HL-60/S4 (cell line): ENCODE results near the gene MOB4.
"Not testable (repeated sequence)": the region's sequence is repeated elsewhere in the genome, so short reads cannot be mapped to it uniquely, and the experiment has no call there.

Experiments
- in situ Hi-C: fragments of 300-500 bp; cut with MboI; formaldehyde crosslinking; loops from 2 replicates; pipeline ENCODE4 v1.14.3; 2022; ENCODE audit warnings: low sequenced_read_pairs

Gene MOB4

DNA sequence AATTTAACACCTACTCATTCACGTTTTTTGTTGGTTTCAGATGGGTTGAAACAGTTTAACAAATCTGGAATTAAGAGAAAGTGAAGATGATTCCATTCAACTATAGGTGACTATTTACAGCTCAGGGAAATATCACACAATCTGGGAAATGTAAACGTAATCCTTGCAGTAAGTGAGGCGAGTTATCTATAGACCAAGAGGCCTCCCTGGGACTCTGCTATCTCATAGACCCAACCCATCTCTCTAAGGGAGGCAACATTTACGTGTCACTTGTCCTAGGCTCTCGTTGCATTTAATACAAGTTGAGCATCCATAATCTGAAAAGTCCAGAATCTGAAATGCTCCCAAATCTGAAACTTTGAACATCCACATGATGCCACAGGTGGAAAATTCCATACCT is 2.0 kb upstream of the MOB4 start:
- in situ Hi-C loops: no loop called here

DNA sequence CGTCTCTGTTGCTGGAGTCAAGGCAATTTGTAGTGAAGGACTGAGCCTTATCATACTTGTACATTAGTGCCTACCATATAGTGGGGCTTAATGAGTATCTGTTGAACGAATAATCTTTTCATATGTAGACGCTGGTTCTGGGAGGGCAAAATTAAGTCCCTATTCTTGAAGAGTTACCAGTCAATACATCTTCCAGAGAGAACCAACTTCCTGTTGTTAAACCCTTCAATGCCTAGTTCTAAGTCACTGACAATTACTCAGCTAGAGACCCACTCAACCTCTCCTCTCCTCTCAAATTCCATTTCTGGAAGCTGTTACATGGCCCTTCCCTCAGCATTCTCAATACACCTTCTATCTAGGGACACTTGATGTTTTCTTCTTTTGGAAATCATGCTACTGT is 1.1 kb upstream of the MOB4 start:
- in situ Hi-C loops: no loop called here

- in situ Hi-C loops: no loop called here
Measured at GRCh38 chr2:197515315-197515738, 539 bp upstream of the MOB4 start.

DNA sequence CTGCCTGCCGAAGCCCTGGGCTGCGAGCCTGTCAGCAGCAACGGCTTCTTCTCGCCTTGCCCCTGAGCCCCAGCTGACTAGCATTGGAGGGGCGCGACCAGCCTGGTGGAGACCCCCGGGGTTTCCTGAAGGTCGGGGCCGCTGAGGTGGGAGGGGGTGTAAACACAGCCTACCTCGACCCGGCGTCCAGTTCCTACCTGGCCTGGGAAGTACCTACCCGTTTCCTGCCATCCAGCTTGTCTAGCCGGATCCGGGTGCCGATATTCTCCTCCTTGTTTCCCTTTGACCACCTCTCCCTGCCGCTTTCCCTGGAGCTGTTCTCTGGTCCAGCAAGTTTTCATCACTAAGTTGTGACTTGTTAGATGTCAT is 511 bp downstream of the MOB4 start:
- in situ Hi-C loops: no loop called here

DNA sequence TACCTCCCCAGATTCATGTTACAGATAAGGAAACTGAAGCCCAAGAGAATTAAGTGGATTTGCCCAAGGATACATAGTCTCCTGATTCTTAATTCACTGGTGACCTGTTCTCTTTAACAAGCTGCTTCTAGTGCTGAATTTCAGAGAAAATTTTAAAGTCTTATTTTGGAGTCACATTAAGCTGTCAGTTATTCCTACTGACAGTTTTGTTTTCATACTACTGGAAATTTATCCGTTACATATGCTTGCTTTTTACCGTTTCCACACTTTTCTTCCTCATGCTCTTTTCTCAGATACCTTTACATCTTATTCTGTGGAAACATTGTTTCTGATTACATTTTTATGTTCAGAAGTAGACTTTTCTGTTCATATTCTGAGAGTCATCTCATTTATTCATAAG is 1.3 kb downstream of the MOB4 start:
- in situ Hi-C loops: no loop called here

DNA sequence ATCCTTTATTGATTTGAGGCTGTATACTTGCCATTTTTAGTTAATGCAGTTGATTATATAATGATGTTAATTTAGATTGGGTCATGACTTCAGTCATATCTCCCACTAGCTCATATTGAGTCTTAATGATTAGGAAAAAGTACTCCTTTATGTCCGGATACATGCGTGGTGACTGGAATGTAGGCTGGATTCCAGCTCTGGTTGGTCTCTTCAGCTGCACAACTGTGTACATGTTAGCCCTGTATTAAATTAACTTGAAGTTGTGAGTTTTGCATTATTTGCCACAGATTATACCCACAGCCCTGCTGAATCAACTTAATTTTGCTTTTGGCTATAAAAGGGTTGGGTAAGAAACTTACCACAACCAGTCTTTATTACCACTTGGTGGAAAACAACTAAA is 22.5 kb downstream of the MOB4 start:
- in situ Hi-C loops: no loop called here

GRCh38 chr2:197539734-197540133 is 23.9 kb downstream of the MOB4 start:
- in situ Hi-C loops: no loop called here

GRCh38 chr2:197543206-197543605 is 27.3 kb downstream of the MOB4 start:
- in situ Hi-C loops: no loop called here

GRCh38 chr2:197547163-197547900 is 31.5 kb downstream of the MOB4 start:
- in situ Hi-C loops: no loop called here

DNA sequence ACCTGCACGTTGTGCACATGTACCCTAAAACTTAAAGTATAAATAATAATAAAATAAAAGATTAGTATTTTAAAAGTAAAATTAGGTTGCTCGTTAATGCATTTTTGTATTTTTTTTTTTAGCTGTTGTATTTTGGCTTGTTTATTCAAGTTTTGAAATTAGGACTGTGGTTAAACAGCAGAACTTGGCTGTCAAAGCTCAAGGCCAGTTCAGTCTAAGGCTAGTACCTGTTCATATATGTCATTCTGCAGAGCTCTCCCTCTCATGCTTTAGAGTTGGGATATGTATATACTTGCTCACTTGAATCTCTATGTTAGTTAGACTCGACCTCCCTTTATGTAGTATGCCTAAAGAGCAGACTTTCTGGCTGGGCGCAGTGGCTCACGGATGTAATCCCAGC is 32.7 kb downstream of the MOB4 start:
- in situ Hi-C loops: no loop called here

DNA sequence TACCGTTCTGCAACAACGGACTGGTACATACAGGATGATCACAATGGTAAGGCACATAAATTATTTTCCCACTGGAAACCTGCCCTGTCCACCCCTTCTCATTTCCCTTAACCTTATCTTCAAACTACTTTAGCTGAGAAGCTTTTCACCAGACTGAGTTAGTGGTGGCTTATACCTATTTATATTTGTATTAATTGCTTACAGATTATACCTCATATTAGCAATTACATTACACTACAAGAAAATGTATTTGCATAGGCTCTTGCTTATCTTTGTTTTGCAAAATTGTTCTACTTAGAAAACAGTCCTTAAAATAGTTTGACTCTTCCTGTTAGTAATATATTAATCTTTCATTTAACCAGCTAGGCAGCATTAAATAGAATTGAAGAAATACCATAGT is 35.4 kb downstream of the MOB4 start:
- in situ Hi-C loops: not testable (repeated sequence)

DNA sequence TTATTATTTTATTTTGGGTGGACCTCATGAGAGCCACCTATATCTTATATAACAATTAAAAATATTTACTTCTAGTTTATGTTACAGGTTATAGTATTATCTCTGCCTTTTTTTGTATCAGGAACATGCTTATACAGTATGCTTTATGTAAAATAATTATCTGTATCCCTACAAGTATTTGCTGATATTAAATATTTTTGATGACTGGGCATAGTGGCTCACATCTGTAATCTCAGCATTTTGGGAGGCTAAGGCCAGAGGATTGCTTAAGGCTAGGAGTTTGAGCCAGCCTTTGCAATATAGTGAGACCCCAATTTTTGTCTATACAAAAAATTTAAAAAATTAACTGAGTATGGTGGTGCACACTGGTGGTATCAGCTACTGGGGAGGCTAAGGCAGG is 39.6 kb downstream of the MOB4 start:
- in situ Hi-C loops: no loop called here

GRCh38 chr2:197556456-197556855 is 40.6 kb downstream of the MOB4 start:
- in situ Hi-C loops: no loop called here

GRCh38 chr2:197558393-197558792 is 42.5 kb downstream of the MOB4 start:
- in situ Hi-C loops: no loop called here

DNA sequence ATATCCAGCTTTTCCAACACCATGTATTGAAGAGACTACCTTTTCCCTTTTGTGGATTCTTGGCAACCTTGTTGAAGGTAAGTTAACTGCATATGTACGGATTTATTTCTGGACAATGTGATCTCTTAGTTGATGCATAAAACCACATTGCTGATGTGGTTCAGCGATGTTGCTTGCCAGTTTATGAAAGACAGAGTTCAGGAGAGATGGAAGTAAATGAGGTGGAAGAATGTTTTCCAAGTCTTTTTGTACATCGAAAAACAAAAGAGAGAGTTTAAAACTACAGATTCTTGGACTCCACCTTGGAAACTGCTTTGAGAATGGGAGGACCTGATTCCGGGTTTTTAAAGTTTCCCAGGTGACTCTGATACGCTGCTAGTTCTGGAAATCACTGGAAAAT is 43.8 kb downstream of the MOB4 start:
- in situ Hi-C loops: no loop called here

DNA sequence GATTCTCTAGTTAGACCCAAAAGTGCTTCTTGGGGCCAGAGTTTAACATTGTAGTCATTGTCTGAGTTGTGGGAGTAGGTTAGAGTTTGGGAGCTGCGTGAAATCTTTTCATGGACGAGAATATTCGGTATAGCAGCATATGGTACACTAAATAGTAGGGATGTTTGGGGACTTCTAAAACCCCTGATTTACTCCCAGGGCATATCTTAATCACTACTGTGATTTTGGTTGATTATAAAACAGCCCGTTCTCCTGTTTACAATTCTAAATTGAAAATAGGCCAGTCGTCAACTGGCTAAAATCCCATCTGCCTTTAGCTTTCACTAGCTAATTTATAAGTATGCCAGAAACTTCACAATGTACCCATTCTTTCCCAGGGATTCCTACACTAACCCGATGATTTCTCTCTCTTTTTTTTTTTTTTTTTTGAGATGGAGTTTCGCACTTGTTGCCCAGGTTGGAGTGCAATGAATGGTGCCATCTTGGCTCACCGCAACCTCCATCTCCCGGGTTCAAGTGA is 44.3 kb downstream of the MOB4 start:
- in situ Hi-C loops: no loop called here

GRCh38 chr2:197571627-197572271 is 55.9 kb downstream of the MOB4 start:
- in situ Hi-C loops: no loop called here

GRCh38 chr2:197573608-197574007 is 57.7 kb downstream of the MOB4 start:
- in situ Hi-C loops: no loop called here

DNA sequence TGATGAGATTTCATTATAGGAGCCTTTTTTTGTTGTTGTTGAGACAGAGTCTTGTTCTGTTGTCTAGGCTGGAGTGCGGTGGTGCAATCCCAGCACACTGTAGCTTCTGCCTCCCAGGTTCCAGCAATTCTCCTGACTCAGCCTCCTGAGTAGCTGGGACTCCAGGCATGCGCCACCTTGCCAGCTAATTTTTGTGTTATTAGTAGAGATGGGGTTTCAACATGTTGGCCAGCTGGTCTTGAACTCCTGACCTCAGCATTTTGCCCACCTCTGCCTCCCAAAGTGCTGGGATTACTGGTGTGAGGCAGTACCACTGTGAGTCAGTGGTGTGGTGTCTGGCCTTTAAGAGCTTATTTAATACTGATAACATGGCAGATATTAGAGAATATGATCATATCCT is 60.1 kb downstream of the MOB4 start:
- in situ Hi-C loops: no loop called here

- in situ Hi-C loops: no loop called here
Measured at GRCh38 chr2:197576631-197577030, 60.8 kb downstream of the MOB4 start.

- in situ Hi-C loops: no loop called here
Measured at GRCh38 chr2:197577446-197577845, 61.6 kb downstream of the MOB4 start.

GRCh38 chr2:197578294-197578693 is 62.4 kb downstream of the MOB4 start:
- in situ Hi-C loops: not testable (repeated sequence)

DNA sequence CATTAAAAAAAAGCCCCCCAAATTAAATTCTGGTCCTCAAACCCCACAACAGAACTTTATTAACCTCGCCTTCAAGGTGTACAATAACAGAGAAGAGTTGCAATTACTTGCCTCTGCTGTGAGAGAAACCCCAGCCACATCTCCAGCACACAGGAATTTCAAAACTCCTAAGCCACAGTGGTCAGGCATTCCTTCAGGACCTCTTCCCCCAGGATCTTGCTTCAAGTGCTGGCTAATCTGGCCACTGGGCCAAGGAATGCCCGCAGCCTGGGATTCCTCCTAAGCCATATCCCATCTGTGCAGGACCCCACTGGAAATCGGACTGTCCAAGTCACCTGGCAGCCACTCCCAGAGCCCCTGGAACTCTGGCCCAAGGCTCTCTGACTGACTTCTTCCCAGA is 64.3 kb downstream of the MOB4 start:
- in situ Hi-C loops: not testable (repeated sequence)
